Keratinocyte (primary cell): Measurements from ENCODE around the gene NIM1K. TPM values are rescaled to one million over a fixed set of nuclear protein-coding genes. Genes with fewer than 3 reads are reported as not detected.

Experiments
- DNase-seq: peaks from one replicate; pipeline ENCODE4 v3.0.0-alpha.2; 2011; ENCODE audit warnings: low read depth, missing footprints, low spot score
- FAIRE-seq: peaks from 2 replicates; lab custom pipeline; 2011; peaks lifted over from hg19 to GRCh38; lab: Jason Lieb, UNC
- H2AFZ ChIP-seq: 2 replicates; pipeline ENCODE4 v1.6.0; 2012; ENCODE audit warnings: low read length, control low read depth, inconsistent platforms; ENCODE audit not compliant: control insufficient read depth
- H3K27ac ChIP-seq: 2 replicates; pipeline ENCODE4 v1.5.1; 2011; ENCODE audit warnings: low read length; ENCODE audit not compliant: control insufficient read depth, insufficient read depth
- H3K27me3 ChIP-seq: 3 replicates; pipeline ENCODE4 v1.6.0; 2011; ENCODE audit warnings: low read length; ENCODE audit not compliant: control insufficient read depth, insufficient read depth; ENCODE audit errors: extremely low read depth
- H3K36me3 ChIP-seq, 2 experiments: 2 replicates in 1 of 2; 3 replicates in 1 of 2; pipeline ENCODE4 v1.5.1; 2011; ENCODE audit warnings: low read length in 2 of 2, mild to moderate bottlenecking in 1 of 2; ENCODE audit not compliant: control insufficient read depth in 2 of 2, insufficient read depth in 2 of 2; ENCODE audit errors: extremely low read depth in 1 of 2
- H3K4me1 ChIP-seq: 3 replicates; pipeline ENCODE4 v1.5.1; 2011; ENCODE audit warnings: low read length; ENCODE audit not compliant: control insufficient read depth, insufficient read depth; ENCODE audit errors: extremely low read depth
- H3K4me2 ChIP-seq: 3 replicates; pipeline ENCODE4 v1.6.0; 2011; ENCODE audit warnings: low read depth, low read length; ENCODE audit not compliant: control insufficient read depth, insufficient read depth; ENCODE audit errors: extremely low read depth
- H3K4me3 ChIP-seq, 3 experiments: fragments of 200-600 bp in 1 of 3; sonication (generic) in 1 of 3; 2 replicates in 2 of 3; 3 replicates in 1 of 3; pipeline ENCODE4 v1.5.1; 2011 to 2016; ENCODE audit warnings: low read length in 3 of 3, mild to moderate bottlenecking in 3 of 3, control low read depth in 2 of 3, inconsistent platforms in 1 of 3, low read depth in 1 of 3, mixed read lengths in 1 of 3, mixed run types in 1 of 3, moderate library complexity in 1 of 3; ENCODE audit not compliant: control insufficient read depth in 2 of 3, insufficient read depth in 2 of 3; ENCODE audit errors: extremely low read depth in 1 of 3
- H3K79me2 ChIP-seq: 2 replicates; pipeline ENCODE4 v1.6.0; 2012; ENCODE audit warnings: low read length; ENCODE audit not compliant: control insufficient read depth, insufficient read depth
- H3K9ac ChIP-seq: 3 replicates; pipeline ENCODE4 v1.6.0; 2011; ENCODE audit warnings: low read length; ENCODE audit not compliant: control insufficient read depth, insufficient read depth; ENCODE audit errors: extremely low read depth
- H3K9me1 ChIP-seq: 3 replicates; pipeline ENCODE4 v1.6.0; 2011; ENCODE audit warnings: low read length; ENCODE audit not compliant: control insufficient read depth, insufficient read depth; ENCODE audit errors: extremely low read depth
- H3K9me3 ChIP-seq: 2 replicates; pipeline ENCODE4 v1.5.1; 2012; ENCODE audit warnings: low read depth, low read length; ENCODE audit not compliant: control insufficient read depth
- H4K20me1 ChIP-seq: 3 replicates; pipeline ENCODE4 v1.6.0; 2011; ENCODE audit warnings: low read length; ENCODE audit not compliant: control insufficient read depth, insufficient read depth; ENCODE audit errors: extremely low read depth
- CTCF ChIP-seq, 3 experiments: IDR thresholded peaks in 1 of 3; conservative IDR thresholded peaks in 1 of 3; optimal IDR thresholded peaks in 1 of 3; 2 replicates in 2 of 3; 3 replicates in 1 of 3; pipeline versions ENCODE3 to v1.5.1; 2011; ENCODE audit warnings: low read length in 3 of 3, mild to moderate bottlenecking in 3 of 3, moderate library complexity in 2 of 3, control low read depth in 1 of 3, inconsistent platforms in 1 of 3; ENCODE audit not compliant: insufficient read depth in 2 of 3; ENCODE audit errors: extremely low read depth in 1 of 3
- EZH2 ChIP-seq: IDR thresholded peaks from one replicate; pipeline ENCODE4 v1.6.1; 2012; ENCODE audit warnings: inconsistent platforms, mild to moderate bottlenecking, low read length, moderate library complexity
- dilution Hi-C: fragments of 300-500 bp; cut with MboI; formaldehyde crosslinking; loops from one replicate; pipeline ENCODE4 v1.7.0; 2020; ENCODE audit warnings: low sequenced_read_pairs; ENCODE audit not compliant: extremely low pct_ligation_motif_present
- polyA plus RNA-seq, 5 experiments: library from polyadenylated mRNA; depleted of rRNA in 3 of 5; stranded (reverse) in 3 of 5; stranded (forward) in 1 of 5; unstranded in 1 of 5; fragments of >200 nt; gene quantifications; 1 replicate in 1 of 5; 2 replicates in 3 of 5; 3 replicates in 1 of 5; pipeline versions ENCODE4 v1.2.1 to v1.2.3, GENCODE V29; 2011 to 2012; ENCODE audit warnings: missing spikeins in 2 of 5, low read depth in 1 of 5, low replicate concordance in 1 of 5

The NIM1K gene
- polyA plus RNA-seq, 1 donor (not counting 4 experiments of a cell fraction or from before 2014, with no cell fraction given) = 0.07 TPM

DNA sequence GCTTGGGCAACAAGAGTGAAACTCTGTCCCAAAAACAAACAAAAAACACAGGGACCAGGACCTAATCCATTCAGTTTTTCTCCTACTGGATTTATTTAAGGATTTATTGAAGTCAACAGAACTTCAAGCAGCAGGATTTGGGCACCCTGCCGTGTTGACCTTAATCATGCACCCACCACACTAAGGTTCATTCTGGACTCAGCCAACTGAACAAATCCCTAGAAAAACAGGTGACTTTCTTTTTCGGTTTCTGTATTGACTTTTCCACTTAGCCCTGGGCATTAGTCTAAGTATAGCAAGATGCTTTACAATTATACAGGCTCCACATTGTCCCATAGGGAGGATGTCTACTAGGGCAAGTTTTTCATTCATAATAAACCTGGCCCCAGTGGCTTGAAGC lies 41.3 kb upstream of the NIM1K start:
- Histone ChIP-seq H3K9ac (no peak overlapping the region), H3K36me3 (peaks cover 3 to 5% of the 10 kb centered on the region in 2 experiments), H3K27ac (no peak overlapping the region), H3K4me2 (no peak overlapping the region), H3K4me1 (no peaks in the 10 kb centered on the region), H3K9me1 (no peaks in the 10 kb centered on the region), H4K20me1 (no peaks in the 10 kb centered on the region), H3K79me2 (peaks cover 24% of the 10 kb centered on the region), H3K4me3 (no peak overlapping the region), H2AFZ (no peak overlapping the region), H3K27me3 (no peaks in the 10 kb centered on the region), H3K9me3 (no peaks in the 10 kb centered on the region)
- dilution Hi-C loops = no loop called here
- no peak for DNase-seq
- no peak for FAIRE-seq
- TF ChIP-seq EZH2 (no peak), CTCF (optimal IDR thresholded peaks at IDR 0.05 in 1 of 3, IDR thresholded peaks at IDR 0.05 in 1 of 3, conservative IDR thresholded peaks at IDR 0.05 in 1 of 3; ENCODE audit: extremely low read depth in 1 of 3, insufficient read depth in 2 of 3, low read length in 3 of 3) (no peak)

DNA sequence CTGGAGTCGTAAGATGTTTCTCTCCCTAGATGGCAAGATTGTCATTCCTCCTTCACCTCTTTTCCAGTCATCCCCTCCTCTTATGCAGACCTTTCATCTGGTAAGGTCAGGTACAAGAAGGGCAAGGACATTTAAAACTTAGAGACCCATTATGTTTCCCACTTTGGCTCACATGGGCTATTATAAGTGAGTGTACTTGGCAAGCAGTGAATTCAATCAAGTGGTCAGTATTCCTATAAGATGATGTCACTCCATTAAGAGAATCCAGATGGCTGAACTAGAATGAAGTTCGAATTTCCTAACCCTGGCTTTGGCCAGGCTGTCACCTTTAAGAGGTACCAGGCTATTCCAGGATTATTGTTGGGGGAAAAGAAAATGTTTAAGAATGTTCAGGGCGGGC lies 39.1 kb upstream of the NIM1K start:
- Histone ChIP-seq H3K79me2 (peaks cover 19% of the 10 kb centered on the region), H3K27ac (no peak overlapping the region), H4K20me1 (no peaks in the 10 kb centered on the region), H3K4me1 (no peaks in the 10 kb centered on the region), H3K9ac (no peak overlapping the region), H2AFZ (no peak overlapping the region), H3K4me3 (no peak overlapping the region), H3K9me1 (no peaks in the 10 kb centered on the region), H3K9me3 (no peaks in the 10 kb centered on the region), H3K27me3 (no peaks in the 10 kb centered on the region), H3K36me3 (peaks cover 4 to 5% of the 10 kb centered on the region in 2 experiments), H3K4me2 (no peak overlapping the region)
- FAIRE-seq = no peak
- TF ChIP-seq EZH2 = no peak
- no peak for TF ChIP-seq CTCF (optimal IDR thresholded peaks at IDR 0.05 in 1 of 3, IDR thresholded peaks at IDR 0.05 in 1 of 3, conservative IDR thresholded peaks at IDR 0.05 in 1 of 3; ENCODE audit: extremely low read depth in 1 of 3, insufficient read depth in 2 of 3, low read length in 3 of 3)
- dilution Hi-C loops = no loop called here
- no peak for DNase-seq
